Loucy (cell line): Measurements from ENCODE around the gene BID.

Source experiments
- EZH2phosphoT487 ChIP-seq: fragments of 200-600 bp; IDR thresholded peaks from 2 replicates; pipeline ENCODE4 v1.6.1; 2018; ENCODE audit warnings: antibody characterized with exemption, mild to moderate bottlenecking, moderate library complexity, borderline replicate concordance
- TF ChIP-seq, protein P1 (sequence below): fragments of 200-600 bp; sonication (generic); conservative IDR thresholded peaks from 2 replicates; pipeline ENCODE4 v1.5.1; 2014; ENCODE audit warnings: mild to moderate bottlenecking, antibody characterized with exemption, low read length

DNA sequence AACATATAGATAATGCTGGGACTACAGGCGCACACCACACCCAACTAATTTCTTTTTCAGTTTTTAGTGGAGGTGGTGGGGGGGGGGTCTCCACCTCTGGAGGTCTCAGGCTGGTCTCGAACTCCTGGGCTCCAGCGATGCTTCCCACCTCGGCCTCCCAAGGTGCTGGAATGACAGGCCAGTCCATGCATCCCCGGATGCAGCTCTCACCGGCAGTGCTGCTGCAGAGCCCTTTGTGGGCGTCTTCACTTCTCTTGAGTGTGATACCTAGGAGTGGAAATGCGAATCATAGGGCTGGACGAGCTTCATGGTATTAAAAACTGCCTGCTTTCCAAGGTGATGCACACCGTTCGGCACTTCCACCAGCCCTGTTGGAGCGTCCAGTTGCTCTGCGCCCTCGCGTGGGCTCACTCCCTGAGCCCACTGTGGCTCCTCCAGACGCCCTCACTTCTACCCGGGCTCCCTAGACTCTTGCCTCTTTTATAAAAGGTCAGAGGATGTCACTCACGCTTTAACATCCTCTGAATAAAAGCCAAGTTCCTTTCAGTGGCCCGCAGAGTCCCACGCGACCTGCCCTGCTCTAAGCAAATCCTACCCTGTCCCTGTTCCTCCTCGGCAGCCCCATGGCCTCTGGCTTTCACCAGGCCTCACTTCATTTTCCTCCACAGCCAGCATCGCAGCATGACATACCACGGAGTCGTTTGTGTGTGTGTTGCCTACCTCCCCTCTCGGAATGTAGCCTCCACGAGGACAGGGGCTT is 837 bp upstream of the BID start:
- TF ChIP-seq, protein P1, sequence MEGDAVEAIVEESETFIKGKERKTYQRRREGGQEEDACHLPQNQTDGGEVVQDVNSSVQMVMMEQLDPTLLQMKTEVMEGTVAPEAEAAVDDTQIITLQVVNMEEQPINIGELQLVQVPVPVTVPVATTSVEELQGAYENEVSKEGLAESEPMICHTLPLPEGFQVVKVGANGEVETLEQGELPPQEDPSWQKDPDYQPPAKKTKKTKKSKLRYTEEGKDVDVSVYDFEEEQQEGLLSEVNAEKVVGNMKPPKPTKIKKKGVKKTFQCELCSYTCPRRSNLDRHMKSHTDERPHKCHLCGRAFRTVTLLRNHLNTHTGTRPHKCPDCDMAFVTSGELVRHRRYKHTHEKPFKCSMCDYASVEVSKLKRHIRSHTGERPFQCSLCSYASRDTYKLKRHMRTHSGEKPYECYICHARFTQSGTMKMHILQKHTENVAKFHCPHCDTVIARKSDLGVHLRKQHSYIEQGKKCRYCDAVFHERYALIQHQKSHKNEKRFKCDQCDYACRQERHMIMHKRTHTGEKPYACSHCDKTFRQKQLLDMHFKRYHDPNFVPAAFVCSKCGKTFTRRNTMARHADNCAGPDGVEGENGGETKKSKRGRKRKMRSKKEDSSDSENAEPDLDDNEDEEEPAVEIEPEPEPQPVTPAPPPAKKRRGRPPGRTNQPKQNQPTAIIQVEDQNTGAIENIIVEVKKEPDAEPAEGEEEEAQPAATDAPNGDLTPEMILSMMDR = no peak
- TF ChIP-seq EZH2phosphoT487 = no peak
